B cell (primary cell): ENCODE measurements around the gene PPP1R10. TPM values are rescaled to one million over a fixed set of nuclear protein-coding genes. Genes with fewer than 3 reads are reported as not detected.

ENCODE experiments used
- ATAC-seq: fragments of 200-7000 bp; cut with Tn5 transposase; one replicate; pipeline ENCODE4 v1.10.0; 2021; ENCODE audit warnings: low read depth, mild to moderate bottlenecking, moderate number of reproducible peaks, moderate library complexity
- CTCF ChIA-PET: fragments of 350-600 bp; sonication (Branson Sonifier 250); formaldehyde crosslinking; loops from one replicate; lab custom pipeline; 2021; ENCODE audit warnings: antibody characterized with exemption, inconsistent platforms; lab: Charles Lee
- POLR2A ChIA-PET: fragments of 350-600 bp; sonication (Branson Sonifier 250); formaldehyde crosslinking; loops from one replicate; lab custom pipeline; 2021; ENCODE audit warnings: antibody characterized with exemption; lab: Charles Lee
- DNase-seq: peaks from one replicate; pipeline ENCODE4 v3.0.0; 2013
- H2AFZ ChIP-seq: 2 replicates; pipeline ENCODE4 v1.6.1; 2012; ENCODE audit warnings: mild to moderate bottlenecking, low read depth, low read length; ENCODE audit not compliant: insufficient read depth, poor library complexity, severe bottlenecking
- H3K27ac ChIP-seq, 2 donors: 1 replicate in 1 of 2; 2 replicates in 1 of 2; pipeline ENCODE4 v1.5.1; 2012 to 2013; ENCODE audit warnings: low read length in 2 of 2, mild to moderate bottlenecking in 2 of 2, moderate library complexity in 1 of 2
- H3K27me3 ChIP-seq, 4 experiments: fragments of 200-600 bp in 1 of 4; sonication (generic) in 1 of 4; replicated peaks in 1 of 4; 1 replicate in 2 of 4; 2 replicates in 2 of 4; pipeline versions ENCODE4 v1.6.1 to v1.7.0; 2013 to 2016; ENCODE audit warnings: low read length in 3 of 4, mild to moderate bottlenecking in 2 of 4, mixed read lengths in 1 of 4, moderate library complexity in 1 of 4; ENCODE audit not compliant: insufficient read depth in 4 of 4, control insufficient read depth in 3 of 4; ENCODE audit errors: control extremely low read depth in 1 of 4
- H3K36me3 ChIP-seq, 2 experiments: replicated peaks in 1 of 2; 1 replicate in 1 of 2; 2 replicates in 1 of 2; pipeline versions ENCODE4 v1.6.1 to v1.7.1; 2013; ENCODE audit warnings: low read length in 1 of 2; ENCODE audit not compliant: insufficient read depth in 2 of 2, control insufficient read depth in 1 of 2; ENCODE audit errors: control extremely low read depth in 1 of 2, extremely low read depth in 1 of 2
- H3K4me1 ChIP-seq, 2 donors: fragments of 200-600 bp in 1 of 2; sonication (generic) in 1 of 2; 1 replicate in 1 of 2; 2 replicates in 1 of 2; pipeline versions ENCODE4 v1.5.1 to v1.6.1; 2013 to 2017; ENCODE audit warnings: low read length in 2 of 2; ENCODE audit not compliant: control insufficient read depth in 2 of 2, insufficient read depth in 2 of 2
- H3K4me2 ChIP-seq: replicated peaks from 2 replicates; pipeline ENCODE3; 2012; ENCODE audit warnings: mild to moderate bottlenecking, low read depth, low read length; ENCODE audit not compliant: poor library complexity, severe bottlenecking
- H3K4me3 ChIP-seq, 5 experiments: fragments of 200-600 bp in 1 of 5; sonication (generic) in 1 of 5; 1 replicate in 3 of 5; 2 replicates in 2 of 5; pipeline versions ENCODE4 v1.5.1 to v1.7.0; 2011 to 2016; ENCODE audit warnings: low read length in 4 of 5, mild to moderate bottlenecking in 4 of 5, low read depth in 2 of 5, control low read depth in 1 of 5, moderate library complexity in 1 of 5; ENCODE audit not compliant: insufficient read depth in 1 of 5; ENCODE audit errors: control extremely low read depth in 1 of 5, extremely low read depth in 1 of 5
- H3K79me2 ChIP-seq: fragments of 200-600 bp; sonication (generic); one replicate; pipeline ENCODE4 v1.6.0; 2016; ENCODE audit warnings: low read length; ENCODE audit not compliant: control insufficient read depth, insufficient read depth
- H3K9ac ChIP-seq: fragments of 200-600 bp; sonication (generic); 2 replicates; pipeline ENCODE4 v1.6.1; 2017; ENCODE audit warnings: mild to moderate bottlenecking, low read length, moderate library complexity
- H3K9me3 ChIP-seq, 3 donors: one replicate each; pipeline versions ENCODE4 v1.6.1 to v1.7.1; 2013; ENCODE audit warnings: low read length in 2 of 3; ENCODE audit not compliant: control insufficient read depth in 2 of 3, insufficient read depth in 1 of 3; ENCODE audit errors: control extremely low read depth in 1 of 3
- H4K20me1 ChIP-seq: 2 replicates; pipeline ENCODE4 v1.6.0; 2012; ENCODE audit warnings: mild to moderate bottlenecking, low read length; ENCODE audit not compliant: insufficient read depth, control insufficient read depth, poor library complexity, severe bottlenecking
- H3K27ac Mint-ChIP-seq: one replicate; pipeline ENCODE4 v1.8.0; 2021; ENCODE audit warnings: mixed read lengths
- H3K27me3 Mint-ChIP-seq: one replicate; pipeline ENCODE4 v1.8.0; 2021; ENCODE audit warnings: mixed read lengths
- H3K4me1 Mint-ChIP-seq: one replicate; pipeline ENCODE4 v1.8.0; 2021; ENCODE audit warnings: mixed read lengths
- H3K4me3 Mint-ChIP-seq: one replicate; pipeline ENCODE4 v1.8.0; 2021; ENCODE audit warnings: mixed read lengths
- H3K9me3 Mint-ChIP-seq: one replicate; pipeline ENCODE4 v1.8.0; 2022; ENCODE audit warnings: mixed read lengths; ENCODE audit not compliant: insufficient read depth
- CTCF ChIP-seq: fragments of 200-600 bp; IDR thresholded peaks from one replicate; pipeline ENCODE4 v1.8.0; 2022; ENCODE audit warnings: antibody characterized with exemption, mild to moderate bottlenecking
- EZH2 ChIP-seq: IDR thresholded peaks from 2 replicates; pipeline ENCODE4 v1.6.1; 2012; ENCODE audit warnings: borderline replicate concordance, low read depth, mild to moderate bottlenecking, moderate library complexity, low read length; ENCODE audit not compliant: insufficient read depth, poor library complexity, severe bottlenecking
- WGBS: methylation state at CpG from one replicate; pipeline ENCODE4 v1.1.5; 2013; ENCODE audit warnings: missing lambda C conversion rate; ENCODE audit not compliant: insufficient coverage; 5-methylcytosine and 5-hydroxymethylcytosine counted together
- intact Hi-C: fragments of 100-400 bp; cut with micrococcal nuclease; formaldehyde crosslinking; loops from one replicate; pipeline ENCODE4 v1.10.0; 2022
- polyA plus RNA-seq: library from polyadenylated mRNA; depleted of rRNA; stranded (reverse); fragments of >200 nt; gene quantifications from 2 replicates; pipeline ENCODE4 v1.2.3, GENCODE V29; 2012
- total RNA-seq, 2 donors: library from RNA; stranded (reverse); fragments of 120-200 nt in 1 of 2; gene quantifications; 1 replicate in 1 of 2; 2 replicates in 1 of 2; pipeline versions ENCODE4 v1.2.3 to v1.2.4, GENCODE V29; 2013 to 2022

The PPP1R10 gene
- total and polyA plus RNA-seq, 2 donors (not counting 1 experiment from before 2014, with no cell fraction given) = 40.7 to 177 TPM

GRCh38 chr6:30578051-30578450, 39.0 kb downstream of the PPP1R10 start:
- peaks cover 57% of the 10 kb centered on the region for H3K79me2 ChIP-seq
- ChIA-PET CTCF (interaction anchor here (1.1 to 3.7 kb wide), 5 partner anchors 19 to 95 kb away, joined by 3 to 22 read pairs (median 11); no protein-coding TSS in a partner anchor), POLR2A (no interaction called here)
- H3K4me3 ChIP-seq = no peak overlapping the region
- H3K27ac Mint-ChIP-seq = no peak overlapping the region
- H3K36me3 ChIP-seq = peaks cover 2 to 66% of the 10 kb centered on the region in 2 experiments
- ATAC-seq (no peak), DNase-seq (no peak)
- peaks cover 37% of the 10 kb centered on the region for H4K20me1 ChIP-seq
- no peak overlapping the region for H3K4me3 Mint-ChIP-seq
- H3K4me1 Mint-ChIP-seq = peaks cover 22% of the 10 kb centered on the region
- no peaks in the 10 kb centered on the region for H3K27me3 ChIP-seq
- H3K4me1 ChIP-seq = peaks cover 6 to 8% of the 10 kb centered on the region in 2 donors
- WGBS = 100% methylated on average over 4 of the region's 8 CpGs
- intact Hi-C loops = no loop called here
- no peak for TF ChIP-seq EZH2
- TF ChIP-seq CTCF = no peak
- no peaks in the 10 kb centered on the region for H3K9me3 Mint-ChIP-seq
- no peak overlapping the region for H3K4me2 ChIP-seq
- no peak overlapping the region for H3K27ac ChIP-seq
- H3K27me3 Mint-ChIP-seq = no peaks in the 10 kb centered on the region
- no peak overlapping the region for H2AFZ ChIP-seq
- no peak overlapping the region for H3K9ac ChIP-seq
- no peaks in the 10 kb centered on the region for H3K9me3 ChIP-seq

GRCh38 chr6:30573113-30573512, 43.9 kb downstream of the PPP1R10 start:
- H3K9me3 Mint-ChIP-seq = no peaks in the 10 kb centered on the region
- peak overlapping the region in 1 of 2 donors; percentile 92 for H3K27ac ChIP-seq
- no peak overlapping the region for H3K9ac ChIP-seq
- POLR2A ChIA-PET = no interaction called here
- H3K27me3 Mint-ChIP-seq = no peaks in the 10 kb centered on the region
- no peaks in the 10 kb centered on the region for H3K9me3 ChIP-seq
- peaks cover 85% of the 10 kb centered on the region for H3K79me2 ChIP-seq
- ATAC-seq = no peak
- H3K4me2 ChIP-seq = peak overlapping the region; percentile 72
- H3K36me3 ChIP-seq = peaks cover 0 to 22% of the 10 kb centered on the region in 2 experiments
- peak overlapping the region; percentile 10 for H3K27ac Mint-ChIP-seq
- no peaks in the 10 kb centered on the region for H3K27me3 ChIP-seq
- peaks cover 25 to 32% of the 10 kb centered on the region in 2 donors for H3K4me1 ChIP-seq
- H3K4me1 Mint-ChIP-seq = peaks cover 57% of the 10 kb centered on the region
- CTCF ChIA-PET = no interaction called here
- peaks cover 50% of the 10 kb centered on the region for H4K20me1 ChIP-seq
- intact Hi-C loops = loop anchor here (5.0 kb wide), 1 partner anchor 169 kb away; the partner anchor contains the start of genes FLOT1 and IER3
- H3K4me3 Mint-ChIP-seq = peak overlapping the region; percentile 29
- WGBS = 62% methylated on average over 4 of the region's 4 CpGs
- TF ChIP-seq EZH2 = no peak
- DNase-seq = no peak
- no peak overlapping the region for H3K4me3 ChIP-seq
- H2AFZ ChIP-seq = no peak overlapping the region
